GM08714 (cell line): ENCODE measurements around the gene CD300A.

Experiments
- H3K4me3 ChIP-seq: fragments of 200-500 bp; sonication (Bioruptor generic); 2 replicates; pipeline ENCODE4 v1.5.1; 2014; ENCODE audit warnings: mild to moderate bottlenecking, low read length, inconsistent platforms
- ZNF274 ChIP-seq: IDR thresholded peaks from 2 replicates; pipeline ENCODE4 v1.6.1; 2012; ENCODE audit warnings: mild to moderate bottlenecking, low read depth, low read length

The CD300A gene

DNA sequence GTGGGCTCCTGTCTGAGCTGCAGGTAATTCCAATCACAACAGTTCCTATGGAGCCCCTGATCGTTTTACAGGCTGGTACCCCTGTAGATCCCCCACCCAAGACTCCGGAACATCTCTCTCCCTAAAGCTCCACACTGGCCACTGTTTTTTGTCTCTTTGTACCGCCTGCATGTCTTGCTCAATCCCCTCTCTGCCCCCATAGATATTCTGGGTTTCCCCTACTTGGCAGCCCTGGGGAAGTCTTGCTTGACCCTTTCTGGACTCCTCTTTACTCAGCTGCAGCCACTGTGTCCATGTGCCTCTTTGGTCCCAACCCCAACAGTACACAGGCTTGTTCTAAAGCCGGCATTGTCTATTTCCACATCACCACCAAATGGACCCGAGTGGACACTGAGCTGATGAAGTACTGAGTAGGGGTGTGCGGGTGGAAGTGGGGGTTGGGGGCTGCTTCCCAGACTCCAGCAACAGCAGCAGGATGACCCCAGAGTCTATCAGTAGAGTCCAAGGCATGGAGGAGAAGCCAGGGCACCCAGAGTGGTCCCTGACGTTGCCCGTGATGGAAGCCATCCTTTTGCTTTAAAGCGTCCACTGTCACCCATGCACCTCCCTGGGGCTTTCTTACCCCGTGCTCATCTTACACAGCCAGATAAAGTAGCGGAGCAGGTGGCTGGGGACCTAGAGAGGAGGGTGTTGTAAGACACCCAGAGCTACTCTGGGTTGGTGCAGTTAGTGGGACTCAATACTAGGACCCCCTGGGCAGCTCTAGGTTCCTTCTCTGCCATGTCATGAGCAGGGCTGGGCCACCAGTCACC, 58.4 kb downstream of the CD300A start:
- H3K4me3 ChIP-seq, result no peak overlapping the region
- TF ChIP-seq ZNF274, result no peak

DNA sequence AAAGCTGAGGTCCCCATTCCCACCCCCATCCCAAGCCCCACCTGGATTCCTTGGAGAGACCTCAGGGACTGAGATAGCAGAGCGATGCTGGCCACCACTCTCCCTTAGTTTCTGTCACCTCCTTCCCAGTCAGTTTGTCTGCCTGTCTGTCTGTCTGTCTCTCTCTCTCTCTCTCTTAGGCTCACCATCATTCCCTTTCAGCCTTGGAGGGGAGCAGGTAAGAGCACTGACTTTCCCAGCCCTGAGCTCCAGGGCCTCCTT, 59.0 kb downstream of the CD300A start:
- TF ChIP-seq ZNF274, result no peak
- H3K4me3 ChIP-seq, result no peak overlapping the region

GRCh38 chr17:74525781-74526288, 59.4 kb downstream of the CD300A start:
- no peak for TF ChIP-seq ZNF274
- H3K4me3 ChIP-seq, result no peak overlapping the region

DNA sequence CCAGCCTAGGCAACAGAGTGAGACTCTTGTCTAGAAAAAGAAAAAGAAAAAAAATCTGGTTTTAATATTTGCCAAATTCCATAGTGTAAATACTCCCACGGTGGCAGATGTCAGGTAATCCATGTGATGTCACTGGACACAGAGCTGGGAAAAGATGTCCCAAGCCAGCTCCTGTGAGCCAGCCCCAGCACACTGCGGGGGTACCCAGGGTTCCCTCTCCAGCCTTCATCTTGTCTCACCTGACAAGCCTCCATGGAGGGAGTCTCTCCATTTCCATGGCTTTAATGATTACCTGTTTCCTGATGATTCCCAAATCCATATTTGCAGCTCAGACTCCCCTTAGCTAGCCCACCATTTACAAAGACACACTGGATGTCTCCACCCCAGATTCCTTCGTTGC, 60.2 kb downstream of the CD300A start:
- TF ChIP-seq ZNF274, result no peak
- no peak overlapping the region for H3K4me3 ChIP-seq

DNA sequence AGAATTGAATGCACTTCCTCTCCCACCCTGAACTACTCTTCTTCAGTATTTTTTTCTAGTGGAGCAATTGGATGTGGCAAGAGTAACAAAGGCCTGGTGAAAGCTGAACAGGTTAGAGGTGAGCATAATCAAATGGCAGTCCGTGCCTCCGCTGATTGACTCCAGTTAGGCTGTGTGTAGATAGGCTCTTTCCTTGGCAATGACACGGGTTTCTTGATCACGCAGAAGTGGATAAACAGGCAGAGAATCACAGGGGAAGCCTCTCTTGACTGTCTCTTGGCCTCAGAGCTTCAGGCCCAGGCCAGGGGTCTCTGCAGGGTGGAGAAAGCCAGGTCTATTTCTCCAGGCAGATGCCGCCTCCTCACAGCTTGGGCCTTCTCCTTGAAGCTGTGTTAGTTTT, 60.6 kb downstream of the CD300A start:
- H3K4me3 ChIP-seq, result no peak overlapping the region
- TF ChIP-seq ZNF274, result no peak

GRCh38 chr17:74527756-74528155, 61.3 kb downstream of the CD300A start:
- no peak overlapping the region for H3K4me3 ChIP-seq
- TF ChIP-seq ZNF274, result no peak

DNA sequence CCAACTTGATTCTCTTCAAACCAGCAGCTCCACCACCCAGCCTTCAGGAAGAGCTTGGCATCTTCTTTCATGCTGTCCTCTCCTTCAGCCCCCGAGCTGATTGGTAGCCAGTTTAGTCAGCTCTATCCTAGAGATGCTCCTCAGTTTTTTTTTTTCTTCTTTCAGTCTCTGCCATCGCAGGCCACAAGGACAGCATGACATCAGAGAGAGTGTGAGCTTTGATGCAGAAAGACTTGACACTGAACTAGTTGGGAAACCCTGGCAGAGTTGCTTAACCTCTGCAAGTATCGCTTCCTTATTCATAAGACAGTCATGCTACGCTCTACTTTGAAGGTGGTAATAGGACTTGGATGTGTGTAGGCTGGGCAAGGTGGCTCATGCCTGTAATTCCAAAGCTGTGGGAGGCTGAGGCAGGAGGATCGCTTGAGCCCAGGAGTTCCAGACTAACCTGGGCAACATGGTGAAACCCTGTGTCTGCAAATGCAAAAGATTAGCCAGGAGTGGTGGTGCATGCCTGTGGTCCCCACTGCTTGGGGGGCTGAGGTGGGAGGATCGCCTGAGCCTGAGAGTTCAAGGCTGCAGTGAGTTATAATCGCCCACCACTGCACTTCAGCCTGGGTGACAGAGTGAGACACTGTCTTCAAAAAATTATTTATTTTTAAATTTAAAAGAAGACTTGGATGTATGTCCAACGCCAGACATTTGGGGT, 62.2 kb downstream of the CD300A start:
- TF ChIP-seq ZNF274, result no peak
- H3K4me3 ChIP-seq, result no peak overlapping the region

- TF ChIP-seq ZNF274, result no peak
- H3K4me3 ChIP-seq, result no peak overlapping the region
Observed at GRCh38 chr17:74529243-74529642, 62.8 kb downstream of the CD300A start.

DNA sequence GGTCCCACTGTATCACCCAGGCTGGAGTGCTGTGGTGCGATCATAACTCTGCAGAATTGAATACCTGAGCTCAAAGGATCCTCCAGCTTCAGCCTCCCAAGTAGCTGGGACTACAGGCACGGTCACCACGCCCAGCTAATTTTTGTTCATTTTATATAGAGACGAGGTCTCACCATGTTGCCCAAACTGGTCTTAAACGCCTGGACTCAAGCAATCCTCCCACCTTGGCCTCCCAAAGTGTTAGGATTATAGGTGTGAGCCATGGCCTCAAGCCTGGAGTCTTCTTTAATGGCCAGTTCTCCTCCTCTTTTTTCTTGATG, 64.4 kb downstream of the CD300A start:
- no peak for TF ChIP-seq ZNF274
- H3K4me3 ChIP-seq, result no peak overlapping the region

GRCh38 chr17:74531231-74531761, 64.9 kb downstream of the CD300A start, which contains the start of gene CD300LB:
TSS of gene CD300LB (minus strand) at chr17:74531475. CDS start at chr17:74531350, 125 bp downstream.
- no peak for TF ChIP-seq ZNF274
- no peak within 1 kb of the TSS for H3K4me3 ChIP-seq

DNA sequence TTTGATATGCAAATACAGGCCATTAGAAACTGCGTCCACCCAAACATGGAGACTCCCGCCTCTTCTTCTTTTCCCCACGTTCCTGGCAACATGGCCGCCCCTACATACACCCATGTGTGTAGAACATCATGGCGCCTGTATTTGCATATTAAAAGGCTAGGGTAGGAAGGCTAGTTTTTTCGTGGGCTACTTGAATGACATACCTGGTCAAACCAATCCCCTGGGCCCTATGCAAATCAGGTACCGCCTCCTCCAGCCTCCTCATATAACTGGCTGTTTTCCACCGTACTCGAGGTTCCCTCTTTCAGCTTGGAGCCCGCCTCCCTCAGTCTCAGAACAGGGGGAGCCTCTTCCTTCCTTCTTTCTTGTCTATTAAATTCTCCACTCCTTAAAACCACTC, 65.7 kb downstream of the CD300A start:
- no peak for TF ChIP-seq ZNF274
- no peak overlapping the region for H3K4me3 ChIP-seq
